ENCODE results near the gene KCNA3. TPM values are rescaled to one million over a fixed set of nuclear protein-coding genes. Genes with fewer than 3 reads are reported as not detected.

Gene KCNA3
- total RNA-seq, 4 donors from 2014 or later, result 2.2 to 21.5 (median 2.9) TPM

DNA sequence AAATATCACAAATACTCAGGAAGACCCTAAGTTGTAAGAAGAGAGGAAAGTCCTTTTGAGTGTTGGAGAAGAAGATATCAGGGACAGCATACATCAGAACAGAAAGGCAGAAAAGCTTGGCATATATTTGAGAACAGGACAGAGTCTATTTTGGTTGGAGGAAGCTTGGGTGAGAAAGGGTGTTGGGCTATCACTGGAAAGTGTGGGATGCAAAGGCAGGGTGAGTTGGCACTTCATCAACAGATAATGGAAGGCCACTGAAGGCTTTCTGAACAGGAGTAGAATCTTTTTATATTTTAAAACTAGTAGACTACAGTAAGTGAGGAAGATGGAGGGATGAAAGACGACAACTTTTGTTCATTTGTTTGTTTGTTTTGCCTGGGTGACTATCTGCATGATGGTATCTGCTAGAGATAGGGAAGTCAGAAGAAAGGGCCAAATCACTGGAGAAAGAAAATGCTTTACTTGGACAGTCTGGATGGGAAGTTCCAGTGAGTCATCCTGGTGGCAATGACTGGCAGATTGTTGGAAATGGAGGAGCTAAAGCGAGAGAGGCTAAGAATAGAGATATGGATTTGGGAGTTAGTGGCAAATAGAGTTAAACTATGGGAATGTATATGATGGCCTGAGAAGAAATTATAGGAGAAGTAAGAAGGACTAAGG, 34.9 kb downstream of the KCNA3 start:
- H3K4me1 ChIP-seq, result peaks cover 0 to 19% (median 6%) of the 10 kb centered on the region in 4 donors
- H3K27ac ChIP-seq, result no peak overlapping the region
- no peaks in the 10 kb centered on the region for H3K9me3 ChIP-seq
- no peak for DNase-seq
- H3K4me3 ChIP-seq, result no peak overlapping the region
- H3K27me3 ChIP-seq, result no peaks in the 10 kb centered on the region
- TF ChIP-seq, protein P1, sequence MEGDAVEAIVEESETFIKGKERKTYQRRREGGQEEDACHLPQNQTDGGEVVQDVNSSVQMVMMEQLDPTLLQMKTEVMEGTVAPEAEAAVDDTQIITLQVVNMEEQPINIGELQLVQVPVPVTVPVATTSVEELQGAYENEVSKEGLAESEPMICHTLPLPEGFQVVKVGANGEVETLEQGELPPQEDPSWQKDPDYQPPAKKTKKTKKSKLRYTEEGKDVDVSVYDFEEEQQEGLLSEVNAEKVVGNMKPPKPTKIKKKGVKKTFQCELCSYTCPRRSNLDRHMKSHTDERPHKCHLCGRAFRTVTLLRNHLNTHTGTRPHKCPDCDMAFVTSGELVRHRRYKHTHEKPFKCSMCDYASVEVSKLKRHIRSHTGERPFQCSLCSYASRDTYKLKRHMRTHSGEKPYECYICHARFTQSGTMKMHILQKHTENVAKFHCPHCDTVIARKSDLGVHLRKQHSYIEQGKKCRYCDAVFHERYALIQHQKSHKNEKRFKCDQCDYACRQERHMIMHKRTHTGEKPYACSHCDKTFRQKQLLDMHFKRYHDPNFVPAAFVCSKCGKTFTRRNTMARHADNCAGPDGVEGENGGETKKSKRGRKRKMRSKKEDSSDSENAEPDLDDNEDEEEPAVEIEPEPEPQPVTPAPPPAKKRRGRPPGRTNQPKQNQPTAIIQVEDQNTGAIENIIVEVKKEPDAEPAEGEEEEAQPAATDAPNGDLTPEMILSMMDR (IDR thresholded peaks at IDR 0.05), result no peak
- TF ChIP-seq POLR2A (IDR thresholded peaks at IDR 0.05), result no peak
- no peaks in the 10 kb centered on the region for H3K36me3 ChIP-seq

DNA sequence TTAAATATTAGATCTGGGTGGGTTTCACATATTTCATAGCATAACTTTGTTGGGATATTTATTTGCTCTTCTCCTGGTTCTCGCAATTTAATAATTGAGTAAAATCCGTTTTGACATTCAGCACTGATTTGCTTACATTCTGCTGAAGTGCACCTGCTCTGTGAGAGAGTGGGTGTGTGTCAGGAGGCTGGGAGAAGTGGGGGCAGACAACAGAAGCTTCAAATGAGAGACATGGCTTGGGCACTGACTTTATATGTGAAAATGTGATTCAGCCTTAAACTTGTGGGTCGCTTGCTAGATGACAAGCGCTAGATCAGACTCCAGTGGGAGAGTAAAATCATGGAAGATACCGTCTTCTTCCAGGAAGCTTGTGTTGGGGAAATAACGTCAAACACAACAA, 36.2 kb downstream of the KCNA3 start:
- no peaks in the 10 kb centered on the region for H3K36me3 ChIP-seq
- H3K27me3 ChIP-seq, result no peaks in the 10 kb centered on the region
- peak overlapping the region in 1 of 4 donors; percentile 83 for H3K27ac ChIP-seq
- H3K4me3 ChIP-seq, result no peak overlapping the region
- TF ChIP-seq, protein P1 (IDR thresholded peaks at IDR 0.05), result no peak
- TF ChIP-seq POLR2A (IDR thresholded peaks at IDR 0.05), result no peak
- peaks cover 0 to 29% (median 14%) of the 10 kb centered on the region in 4 donors for H3K4me1 ChIP-seq
- DNase-seq, result no peak
- no peaks in the 10 kb centered on the region for H3K9me3 ChIP-seq

DNA sequence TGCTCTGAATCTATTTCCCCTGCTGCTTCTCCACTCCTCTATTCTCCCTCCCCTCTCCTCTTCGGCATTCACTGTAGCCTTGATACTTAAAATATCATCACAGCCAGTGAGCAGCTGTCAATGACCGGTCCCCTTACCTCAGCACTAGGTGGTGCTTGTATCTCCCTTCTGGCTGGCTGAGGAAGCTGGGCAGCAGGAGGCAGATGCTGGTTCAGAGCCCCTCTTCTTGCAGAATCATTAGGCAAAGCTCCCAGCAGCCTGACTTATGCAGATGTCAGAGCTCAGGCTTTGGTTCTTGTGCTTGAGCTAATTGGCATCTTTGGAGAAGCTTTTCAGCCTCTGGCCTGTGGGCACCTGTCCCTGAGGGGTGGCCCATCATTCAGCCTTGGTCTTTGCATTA, 36.7 kb downstream of the KCNA3 start:
- peak overlapping the region in 2 of 4 donors; percentile 25 to 83 for H3K27ac ChIP-seq
- peaks cover 0 to 29% (median 14%) of the 10 kb centered on the region in 4 donors for H3K4me1 ChIP-seq
- TF ChIP-seq, protein P1 (IDR thresholded peaks at IDR 0.05), result no peak
- TF ChIP-seq POLR2A (IDR thresholded peaks at IDR 0.05), result no peak

DNA sequence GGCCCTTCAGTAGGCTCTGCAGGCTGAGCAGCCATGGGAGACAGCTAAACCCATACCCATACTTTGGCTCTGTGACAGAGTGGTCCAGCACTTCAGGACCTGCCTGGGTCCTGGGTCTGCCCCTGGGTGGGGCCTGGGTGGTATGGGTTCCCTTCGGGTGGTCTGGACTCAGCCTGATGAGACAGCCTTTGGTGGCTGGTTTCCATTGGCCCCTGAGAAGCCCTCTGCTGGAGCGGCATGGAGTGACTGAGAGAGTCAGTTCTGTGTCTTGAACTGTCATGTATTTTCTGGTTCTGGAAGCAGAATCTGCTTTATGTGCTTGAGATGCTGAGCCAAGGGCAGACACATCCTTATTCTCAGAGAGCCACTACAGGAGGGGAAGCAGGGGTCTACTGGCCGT, 37.3 kb downstream of the KCNA3 start:
- H3K9me3 ChIP-seq, result no peaks in the 10 kb centered on the region
- H3K4me3 ChIP-seq, result no peak overlapping the region
- DNase-seq, result no peak
- TF ChIP-seq, protein P1 (IDR thresholded peaks at IDR 0.05), result no peak
- no peak for TF ChIP-seq POLR2A (IDR thresholded peaks at IDR 0.05)
- H3K27me3 ChIP-seq, result no peaks in the 10 kb centered on the region
- no peaks in the 10 kb centered on the region for H3K36me3 ChIP-seq
- peak overlapping the region in 3 of 4 donors; percentile 25 to 83 (median 25) for H3K27ac ChIP-seq
- peaks cover 0 to 29% (median 14%) of the 10 kb centered on the region in 4 donors for H3K4me1 ChIP-seq

More for the DNA sequence above, 36.7 kb downstream of the KCNA3 start:
- Histone ChIP-seq H3K27me3 (no peaks in the 10 kb centered on the region), H3K36me3 (no peaks in the 10 kb centered on the region), H3K4me3 (no peak overlapping the region), H3K9me3 (no peaks in the 10 kb centered on the region)
- no peak for DNase-seq

DNA sequence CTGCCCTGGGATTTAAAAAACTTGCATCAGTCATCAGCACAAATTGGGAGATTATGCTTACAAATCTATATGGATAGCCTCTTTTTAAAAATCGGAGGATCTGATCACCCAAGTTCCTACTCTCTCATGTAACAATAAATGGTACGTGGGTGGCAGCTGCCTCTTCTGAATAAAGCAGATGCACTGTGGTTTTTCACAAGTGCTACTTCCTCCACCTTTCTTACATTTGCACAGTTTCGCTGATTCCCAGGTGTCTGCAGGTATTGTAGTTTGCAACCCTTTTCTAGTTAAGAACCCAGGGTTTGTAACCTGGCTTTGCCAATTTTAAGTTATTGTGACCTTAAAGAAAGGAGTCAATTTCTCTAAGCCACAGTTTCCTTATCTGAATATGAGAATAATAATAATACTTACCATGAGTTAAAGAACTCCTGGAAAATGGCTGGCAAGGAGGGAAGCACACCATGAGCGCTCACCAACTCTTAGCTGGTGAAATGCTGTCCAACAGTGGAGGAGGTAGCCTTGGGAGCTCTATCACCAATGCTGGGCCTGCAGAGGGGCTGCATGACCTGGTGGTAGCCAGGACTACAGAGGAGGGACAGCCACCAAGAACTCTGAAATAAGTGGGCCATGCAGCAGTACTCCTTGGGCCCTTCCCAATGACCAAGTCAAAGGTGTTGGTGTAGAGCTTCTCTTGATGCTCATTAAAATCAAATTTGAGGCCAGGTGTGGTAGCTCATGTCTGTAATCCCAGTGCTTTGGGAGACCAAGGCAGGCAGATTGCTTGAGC, 38.4 kb downstream of the KCNA3 start:
- Histone ChIP-seq H3K36me3 (no peaks in the 10 kb centered on the region), H3K4me3 (no peak overlapping the region), H3K9me3 (no peaks in the 10 kb centered on the region), H3K4me1 (peaks cover 0 to 37% (median 18%) of the 10 kb centered on the region in 4 donors), H3K27me3 (no peaks in the 10 kb centered on the region), H3K27ac (peak overlapping the region; percentile 28 to 83 (median 42))
- peak in 2 of 3 donors; percentile 68 to 69 for DNase-seq
- TF ChIP-seq, protein P1 (IDR thresholded peaks at IDR 0.05), result no peak
- TF ChIP-seq POLR2A (IDR thresholded peaks at IDR 0.05), result no peak
